ENCODE measurements around the gene DICER1. TPM values are rescaled to one million over a fixed set of nuclear protein-coding genes. Genes with fewer than 3 reads are reported as not detected.

DICER1 gene
- total and polyA plus RNA-seq, 9 of the 15 experiments (the other 6 are each of a cell fraction or from before 2014, with no cell fraction given) = 2.5 to 23.2 (median 12.4) TPM

- H3K9ac ChIP-seq (ENCODE audit: insufficient read depth in 1 of 2, low read depth in 2 of 2, low read length in 2 of 2) = no peak overlapping the region
- H3K27me3 ChIP-seq (ENCODE audit: control insufficient read depth in 2 of 2, insufficient read depth in 2 of 2, low read length in 2 of 2) = no peaks in the 10 kb centered on the region
- no peak for TF ChIP-seq ZNF408 (CRISPR knock-in tag; IDR thresholded peaks at IDR 0.05; ENCODE audit: low read depth)
- TF ChIP-seq NKRF (IDR thresholded peaks at IDR 0.05; ENCODE audit: borderline replicate concordance) = no peak
- TF ChIP-seq TCF7 (IDR thresholded peaks at IDR 0.05; ENCODE audit: borderline replicate concordance) = no peak
- TF ChIP-seq RFX1 (IDR thresholded peaks at IDR 0.05) = no peak
- no peaks in the 10 kb centered on the region for H3K9me1 ChIP-seq (ENCODE audit: control insufficient read depth, insufficient read depth, low read length)
- ChIA-PET POLR2A (interaction anchor here (0.7 to 1.0 kb wide), 2 partner anchors 13 to 36 kb away, joined by 3 to 4 read pairs; no protein-coding TSS in a partner anchor), CTCF (ENCODE audit: low intra/inter-chr PET ratio) (no interaction called here)
- FAIRE-seq (no peak), ATAC-seq (no peak), DNase-seq (ENCODE audit: extremely low read depth in 1 of 4, low spot score in 3 of 4) (no peak)
- H3K27ac ChIP-seq (ENCODE audit: extremely low read depth, low read depth, low read length) = no peak overlapping the region
- peaks cover 3% of the 10 kb centered on the region; the same call in 1 of the 3 replicates for H3K36me3 ChIP-seq (ENCODE audit: control insufficient read depth, insufficient read depth, low read length)
- H3K4me2 ChIP-seq (ENCODE audit: insufficient read depth, low read length) = no peak overlapping the region
- 85% methylated on average over 4 of the region's 4 CpGs for WGBS (ENCODE audit: insufficient coverage, low coverage, missing lambda C conversion rate)
- no peak overlapping the region for H3K4me3 ChIP-seq
- no peaks in the 10 kb centered on the region; the same call in 1 of the 2 replicates for H3K9me3 ChIP-seq (replicated peaks; ENCODE audit: control insufficient read depth, insufficient read depth, low read depth, low read length)
- in situ Hi-C loops (cut with MboI) (no loop called here), intact Hi-C loops (cut with micrococcal nuclease) (no loop called here)
- no peak overlapping the region for H2AFZ ChIP-seq (ENCODE audit: low read depth, low read length)
- H3K79me2 ChIP-seq (ENCODE audit: control insufficient read depth, insufficient read depth, low read length) = peaks cover 11% of the 10 kb centered on the region; the same call in 2 of the 3 replicates
- BruUV-seq (replicated peaks) = no TSS peak
- H3K4me1 ChIP-seq (replicated peaks in 1 of 2; ENCODE audit: control insufficient read depth in 2 of 2, insufficient read depth in 2 of 2, low read length in 2 of 2) = no peaks in the 10 kb centered on the region
- no peaks in the 10 kb centered on the region for H4K20me1 ChIP-seq (replicated peaks; ENCODE audit: control insufficient read depth, insufficient read depth, low read length)
Measured at GRCh38 chr14:95143808-95144620, 13.3 kb downstream of the DICER1 start.

All from K562 (cell line).